Measurements from ENCODE around the gene ABCA1.
A peak's percentile ranks its signal among the peaks of the same experiment; 100 is the strongest.
"Not testable (repeated sequence)": the region's sequence is repeated elsewhere in the genome, so short reads cannot be mapped to it uniquely, and the experiment has no call there.

ABCA1 gene

DNA sequence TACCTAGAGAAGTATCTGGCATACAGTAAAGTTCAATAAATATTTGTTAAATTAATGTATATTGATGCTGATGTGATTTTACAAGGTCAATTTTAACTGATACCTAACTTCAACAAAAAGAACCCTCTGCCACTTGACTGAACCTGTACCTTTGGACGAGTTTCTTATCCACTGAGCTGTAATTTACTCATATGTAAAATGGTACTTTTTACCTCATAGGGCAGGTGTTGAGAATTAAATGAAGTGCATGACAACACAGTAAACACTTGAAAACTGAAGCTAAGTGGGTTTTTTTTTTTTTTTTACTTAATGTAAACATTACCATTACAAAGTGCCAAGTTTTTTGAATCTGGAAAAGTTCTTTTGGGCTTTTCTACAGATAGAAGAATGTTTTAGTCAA lies 148.6 kb downstream of the ABCA1 start:
- Histone ChIP-seq H3K27ac (no peak overlapping the region), H3K4me3 (no peak overlapping the region)

DNA sequence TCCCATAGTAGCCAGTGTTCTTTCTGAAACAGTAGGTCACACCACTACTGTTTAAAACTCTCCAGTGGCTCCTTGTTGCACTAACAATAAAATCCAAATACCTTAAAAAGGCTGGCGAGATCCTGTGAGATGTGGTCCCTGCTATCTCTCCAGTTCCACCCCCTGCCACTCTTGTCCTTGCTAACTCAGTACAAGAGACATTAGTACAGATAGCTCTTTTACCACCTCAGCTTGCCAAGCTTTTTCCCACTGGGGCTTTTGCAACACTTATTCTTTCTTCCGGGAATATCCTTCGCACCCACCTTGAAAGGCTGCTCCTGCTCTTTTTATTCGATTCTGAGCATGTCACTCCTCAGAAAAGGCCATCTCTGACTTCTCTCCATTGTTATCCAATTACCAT lies 149.2 kb downstream of the ABCA1 start:
- H3K27ac ChIP-seq = no peak overlapping the region
- no peak overlapping the region for H3K4me3 ChIP-seq

DNA sequence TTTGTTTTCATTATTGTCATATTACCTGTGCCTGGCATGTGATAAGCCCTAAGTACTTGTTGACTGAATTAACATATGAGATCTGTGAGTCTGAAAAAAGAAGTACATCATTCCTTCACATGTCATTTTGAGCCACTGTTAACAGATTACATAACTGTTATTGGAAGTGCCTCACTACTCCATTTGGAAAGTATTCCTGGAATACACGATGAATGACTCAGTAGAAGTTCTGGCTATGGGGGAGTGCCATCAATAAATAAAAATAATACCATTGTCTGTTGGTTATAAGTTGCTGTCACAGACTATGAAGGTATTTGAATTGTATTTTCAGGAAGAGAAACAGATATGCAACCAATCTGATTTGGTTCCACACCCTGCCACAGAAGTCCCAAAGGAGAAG lies 151.2 kb downstream of the ABCA1 start:
- Histone ChIP-seq H3K27ac (peak overlapping the region in 4 of 21 experiments; percentile 1 to 66 (median 29)), H3K4me3 (no peak overlapping the region)

DNA sequence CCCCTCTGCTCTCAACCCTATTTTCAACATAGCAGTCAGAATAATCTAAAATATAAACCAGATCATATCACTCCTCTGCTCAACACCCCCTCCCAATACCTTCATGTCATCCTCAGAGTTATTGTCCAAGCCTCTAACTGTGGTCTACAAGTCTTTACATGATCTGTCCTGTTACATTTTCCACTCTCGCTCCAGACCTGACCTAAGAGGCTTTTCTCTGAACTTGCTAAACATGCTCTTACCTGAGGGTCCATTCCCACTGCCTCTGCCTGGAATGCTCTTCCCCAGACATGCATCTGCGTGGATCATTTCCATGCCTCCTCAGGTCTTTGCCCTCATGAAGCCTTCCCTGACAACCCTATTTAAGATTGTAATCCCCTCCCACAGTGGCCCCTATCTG lies 152.0 kb downstream of the ABCA1 start:
- peak overlapping the region in 8 of 21 experiments; percentile 1 to 20 (median 9) for H3K27ac ChIP-seq
- H3K4me3 ChIP-seq = no peak overlapping the region

DNA sequence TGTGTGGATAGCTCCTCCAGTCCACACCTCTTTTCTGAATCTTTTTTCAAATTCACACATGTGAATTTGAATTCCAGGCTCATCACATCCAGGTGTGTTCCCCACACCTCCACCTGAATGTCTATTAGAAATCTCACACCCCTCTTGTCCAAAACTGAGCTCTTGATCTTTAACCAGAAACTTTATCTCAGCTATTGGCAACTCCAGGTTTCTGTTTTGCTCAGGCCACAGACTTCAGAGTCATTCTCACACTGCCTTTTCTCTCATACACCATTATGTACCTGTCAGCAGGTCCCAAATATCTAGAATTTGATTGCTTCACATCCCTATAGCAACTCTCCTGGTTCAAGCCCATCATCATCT lies 152.4 kb downstream of the ABCA1 start:
- peak overlapping the region in 5 of 21 experiments; percentile 6 to 22 (median 18) for H3K27ac ChIP-seq

DNA sequence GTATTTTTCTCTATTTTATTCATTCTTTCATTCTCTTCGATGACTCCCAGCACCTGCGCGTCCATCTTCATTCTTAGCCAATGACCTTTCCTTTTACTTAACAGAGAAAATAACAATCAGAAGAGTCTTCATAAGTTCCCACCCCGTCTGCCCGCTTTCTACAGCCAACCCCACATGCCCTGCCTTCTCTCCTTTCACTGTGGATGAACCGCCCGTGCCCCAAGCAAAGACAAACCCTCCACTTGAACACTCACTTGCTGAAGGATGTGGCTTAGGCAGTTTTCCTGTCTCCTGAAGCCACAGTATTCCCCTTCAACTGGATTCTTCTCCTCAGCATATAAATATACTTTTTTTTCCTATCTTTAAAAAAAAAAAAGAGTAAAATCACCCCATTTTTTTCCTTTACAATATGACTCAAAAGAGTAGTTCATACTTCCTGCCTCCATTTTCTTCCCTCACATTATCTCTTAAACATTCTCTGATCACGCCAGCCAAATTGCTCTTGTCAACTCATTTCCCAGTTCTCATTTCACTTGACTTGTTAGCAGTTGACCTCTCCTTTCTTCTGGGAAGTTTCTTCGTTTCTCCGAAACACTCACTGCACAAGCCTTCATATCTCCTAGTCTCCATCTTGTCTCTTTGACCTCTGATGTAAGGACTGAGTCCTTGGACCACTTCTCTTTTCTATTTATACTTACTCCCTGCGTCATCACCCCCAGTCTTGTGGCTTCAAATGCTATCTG lies 153.0 kb downstream of the ABCA1 start:
- H3K27ac ChIP-seq = peak overlapping the region in 8 of 21 experiments; percentile 7 to 50 (median 22)
- H3K4me3 ChIP-seq = no peak overlapping the region

More for the DNA sequence above, 152.4 kb downstream of the ABCA1 start:
- no peak overlapping the region for H3K4me3 ChIP-seq

DNA sequence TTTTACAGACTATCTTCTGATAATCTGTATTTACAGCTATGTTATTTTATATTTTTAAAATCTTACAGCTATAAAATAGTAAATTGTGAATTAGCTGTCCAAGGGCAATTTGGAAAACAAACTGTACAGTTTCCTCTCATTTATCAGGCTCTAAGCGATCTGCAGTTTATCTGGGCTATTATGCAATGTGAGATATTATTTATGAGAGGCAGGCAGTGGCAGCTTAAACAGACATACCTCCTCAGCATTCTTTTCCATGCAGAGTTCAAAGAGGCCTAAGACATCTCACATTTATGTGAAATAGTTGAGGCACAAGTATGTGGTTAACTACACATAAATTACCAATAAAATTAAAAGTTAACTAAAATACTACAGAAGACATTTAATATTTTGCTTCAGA lies 153.8 kb downstream of the ABCA1 start:
- H3K27ac ChIP-seq = peak overlapping the region in 1 of 21 experiments; percentile 11
- H3K4me3 ChIP-seq = no peak overlapping the region

DNA sequence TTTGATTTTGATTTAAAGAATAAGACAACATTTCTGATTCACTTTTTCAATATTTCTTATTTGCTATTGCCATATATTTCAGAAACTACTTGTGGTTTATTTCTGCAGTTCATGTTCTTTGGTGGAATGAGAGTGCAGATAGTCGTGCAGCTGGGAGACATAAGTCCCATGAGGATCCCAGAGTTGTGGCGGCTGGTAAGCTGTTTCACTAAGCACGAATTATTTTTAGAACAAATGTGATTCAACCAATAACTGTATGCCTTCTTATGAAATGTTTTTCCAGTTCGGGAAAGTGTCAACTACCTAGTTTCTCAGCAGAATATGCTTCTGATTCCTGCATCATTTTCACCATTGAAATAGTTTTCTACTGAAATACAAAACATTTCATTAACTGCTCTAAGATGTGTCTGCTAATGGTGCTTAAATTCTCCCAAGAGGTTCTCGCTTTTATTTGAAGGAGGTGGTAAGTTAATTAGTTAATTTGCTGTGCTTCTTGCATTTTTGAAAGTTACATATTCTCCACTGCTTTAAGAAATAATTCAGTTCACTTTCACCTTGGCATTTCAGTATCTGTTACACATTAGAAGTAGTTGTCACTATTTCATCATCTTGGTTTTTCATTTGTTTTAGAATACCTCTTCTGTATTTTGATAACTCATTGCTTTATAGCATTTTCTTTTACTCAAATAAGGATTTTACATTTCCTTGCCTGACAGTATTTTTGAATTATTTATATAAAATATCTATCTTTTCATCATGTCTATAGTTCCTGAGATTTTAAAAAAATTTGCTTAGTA lies 155.0 kb downstream of the ABCA1 start:
- Histone ChIP-seq H3K27ac (peak overlapping the region in 3 of 21 experiments; percentile 6 to 53 (median 11)), H3K4me3 (no peak overlapping the region)

DNA sequence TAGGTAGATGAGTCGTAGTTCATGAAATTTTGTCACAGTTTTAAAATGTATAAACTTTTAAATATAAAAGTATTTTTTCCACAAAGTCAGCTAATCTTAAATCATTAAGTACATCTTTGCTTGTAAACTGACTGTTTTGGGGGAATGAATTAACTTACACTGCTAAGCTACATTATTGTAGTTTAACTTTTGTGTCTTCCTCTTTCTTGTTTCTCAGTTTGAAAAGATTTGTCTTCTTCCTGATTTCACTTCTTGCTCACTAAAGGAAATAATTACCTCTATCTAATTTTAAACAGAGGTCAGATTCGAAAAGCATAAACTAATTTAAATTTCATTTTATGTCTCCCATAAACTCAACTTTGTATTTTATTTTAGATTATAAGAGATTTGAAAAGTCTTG lies 158.3 kb downstream of the ABCA1 start:
- no peak overlapping the region for H3K4me3 ChIP-seq
- H3K27ac ChIP-seq = peak overlapping the region in 1 of 21 experiments; percentile 39

DNA sequence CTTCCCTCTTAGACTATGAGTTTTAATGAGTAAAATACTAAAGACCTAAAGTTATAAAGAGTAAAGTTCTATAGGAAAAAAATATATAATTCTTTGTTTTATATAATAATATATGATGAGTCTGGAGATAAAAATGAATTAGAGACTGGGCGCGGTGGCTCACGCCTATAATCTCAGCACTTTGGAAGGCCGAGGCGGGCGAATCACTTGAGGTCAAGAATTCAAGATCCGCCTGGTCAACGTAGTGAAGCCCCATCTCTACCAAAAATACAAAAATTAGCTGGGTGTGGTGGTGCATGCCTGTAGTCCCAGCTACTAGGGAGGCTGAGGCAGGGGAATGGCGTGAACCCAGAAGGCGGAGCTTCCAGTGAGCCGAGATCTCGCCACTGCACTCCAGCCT lies 158.9 kb downstream of the ABCA1 start:
- not testable (repeated sequence) for H3K4me3 ChIP-seq, H3K27ac ChIP-seq

DNA sequence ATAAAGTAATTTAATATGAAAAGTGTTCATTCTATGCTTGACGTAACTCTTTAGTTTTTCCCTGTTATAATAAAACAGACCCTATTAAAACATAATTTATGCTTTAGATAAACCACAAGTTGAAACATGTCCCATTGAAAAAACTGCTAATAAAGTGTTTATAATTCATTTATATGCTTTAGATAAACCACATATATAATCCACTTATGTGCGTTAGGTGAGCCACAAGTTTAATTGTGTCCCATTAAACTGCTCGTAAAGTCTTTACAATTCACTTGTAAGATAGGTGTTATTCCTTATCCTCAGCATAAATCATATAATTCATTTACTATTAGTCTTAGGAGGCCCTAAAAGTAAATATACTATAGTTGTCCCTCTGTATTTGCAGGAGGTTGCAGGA lies 160.4 kb downstream of the ABCA1 start:
- H3K4me3 ChIP-seq = no peak overlapping the region
- no peak overlapping the region for H3K27ac ChIP-seq

DNA sequence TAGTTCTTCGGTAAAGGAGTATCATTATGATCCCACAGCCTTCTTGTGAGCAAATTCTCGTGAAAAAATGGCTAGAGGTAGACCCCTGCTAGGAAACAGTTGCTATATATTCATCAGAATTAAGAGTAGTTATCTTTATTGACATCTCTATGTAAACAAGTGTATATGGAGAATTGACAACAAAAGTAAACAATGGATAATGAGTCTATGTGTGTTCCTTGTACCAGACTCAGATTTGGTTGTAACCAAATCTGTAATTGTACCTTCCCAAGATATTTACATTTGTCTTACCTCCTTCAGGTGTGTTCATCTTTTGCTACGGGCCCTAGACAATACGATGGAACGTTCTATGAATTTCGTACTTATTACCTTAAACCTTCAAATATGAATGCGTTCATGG lies 161.9 kb downstream of the ABCA1 start:
- Histone ChIP-seq H3K27ac (no peak overlapping the region), H3K4me3 (no peak overlapping the region)

DNA sequence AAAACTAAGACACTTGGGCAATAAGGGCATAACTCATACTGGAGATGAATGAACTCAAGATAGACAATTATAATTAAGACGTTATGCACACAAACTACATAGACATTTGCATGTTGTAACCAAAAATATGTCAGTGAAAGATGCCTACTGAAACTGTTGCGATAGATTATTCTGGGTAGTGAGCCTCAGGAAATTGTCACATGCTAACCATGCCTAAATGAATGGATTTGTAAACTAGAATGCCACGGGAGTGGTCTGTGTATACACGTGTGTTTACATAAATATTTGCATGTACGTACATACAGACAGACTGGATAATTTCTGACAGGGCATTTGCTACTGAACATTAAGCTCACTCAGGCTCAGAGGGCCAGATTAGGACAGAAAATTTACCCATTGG lies 162.8 kb downstream of the ABCA1 start:
- no peak overlapping the region for H3K4me3 ChIP-seq

DNA sequence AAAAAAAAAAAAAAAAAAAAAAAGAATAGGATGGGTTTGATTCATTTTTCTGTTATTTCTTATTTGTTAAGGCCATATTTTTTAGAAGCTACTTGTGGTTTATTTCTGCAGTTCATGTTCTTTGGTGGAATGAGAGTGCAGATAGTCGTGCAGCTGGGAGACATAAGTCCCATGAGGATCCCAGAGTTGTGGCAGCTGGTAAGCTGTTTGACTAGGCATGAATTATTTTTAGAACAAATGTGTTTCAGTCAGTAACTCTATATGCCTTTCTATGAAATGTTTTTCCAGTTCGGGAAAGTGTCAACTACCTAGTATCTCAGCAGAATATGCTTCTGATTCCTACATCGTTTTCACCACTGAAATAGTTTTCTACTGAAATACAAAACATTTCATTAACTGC lies 169.0 kb downstream of the ABCA1 start:
- Histone ChIP-seq H3K27ac (no peak overlapping the region), H3K4me3 (no peak overlapping the region)

More for the DNA sequence above, 162.8 kb downstream of the ABCA1 start:
- H3K27ac ChIP-seq = no peak overlapping the region

DNA sequence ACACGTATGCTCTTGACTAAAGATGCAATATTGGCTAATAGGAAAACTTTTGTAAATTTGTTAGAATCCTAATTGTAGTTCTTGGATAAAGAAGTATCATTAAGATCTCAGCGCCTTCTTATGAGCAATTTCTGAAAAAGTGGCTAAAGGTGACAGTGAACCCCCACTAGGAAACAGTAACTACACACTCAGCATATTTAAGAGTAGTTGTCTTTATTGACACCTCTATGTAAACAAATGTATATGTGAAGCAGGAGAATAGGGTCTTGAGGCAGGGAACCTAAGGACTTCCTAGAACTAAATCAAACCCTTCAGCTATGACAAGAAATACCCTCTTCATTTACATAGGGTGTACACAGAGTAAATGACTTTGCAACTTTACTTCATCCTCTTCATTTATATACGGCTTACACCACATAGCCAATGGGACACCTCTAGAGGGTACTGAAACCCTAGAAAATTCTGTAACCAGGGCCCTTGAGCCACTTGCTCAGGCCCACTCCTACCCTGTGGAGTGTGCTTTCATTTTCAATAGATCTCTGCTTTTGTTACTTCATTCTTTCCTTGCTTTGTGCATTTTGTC lies 177.7 kb downstream of the ABCA1 start:
- H3K27ac ChIP-seq = no peak overlapping the region
- H3K4me3 ChIP-seq = no peak overlapping the region

DNA sequence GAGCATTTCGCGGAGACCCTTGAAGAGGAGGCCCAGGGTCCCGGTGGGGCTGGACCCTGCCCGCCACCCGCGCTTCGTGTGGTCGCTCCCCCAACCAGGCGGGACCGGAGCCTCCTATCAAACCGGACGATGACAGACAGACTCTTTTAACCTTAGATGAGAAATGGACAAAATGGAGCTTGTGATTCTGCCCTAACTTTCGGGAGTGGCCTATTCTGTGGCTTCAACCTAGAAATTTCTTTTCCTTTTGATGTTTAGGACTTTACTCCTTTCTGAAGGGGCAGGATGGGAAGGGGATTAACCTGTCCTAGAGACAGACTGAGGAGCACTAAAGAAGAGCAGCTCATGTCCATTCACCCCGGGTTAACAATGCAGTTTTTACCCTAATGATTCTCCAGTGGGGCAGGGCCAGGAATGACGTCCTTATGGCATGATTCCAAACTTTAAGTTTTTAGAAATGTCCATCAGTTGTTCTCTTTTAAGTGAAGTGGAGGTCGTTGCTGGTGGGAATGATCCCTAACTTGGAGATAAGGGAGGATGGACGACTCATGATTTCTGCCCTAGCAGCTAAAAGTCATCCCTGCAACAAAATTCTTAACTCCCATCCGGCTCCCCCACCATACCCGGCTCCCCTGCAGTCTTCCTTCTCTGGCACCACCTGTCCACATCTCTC lies 179.5 kb downstream of the ABCA1 start:
- H3K4me3 ChIP-seq = peak overlapping the region; percentile 51 to 82 (median 73)
- H3K27ac ChIP-seq = peak overlapping the region; percentile 80 to 96 (median 92)

DNA sequence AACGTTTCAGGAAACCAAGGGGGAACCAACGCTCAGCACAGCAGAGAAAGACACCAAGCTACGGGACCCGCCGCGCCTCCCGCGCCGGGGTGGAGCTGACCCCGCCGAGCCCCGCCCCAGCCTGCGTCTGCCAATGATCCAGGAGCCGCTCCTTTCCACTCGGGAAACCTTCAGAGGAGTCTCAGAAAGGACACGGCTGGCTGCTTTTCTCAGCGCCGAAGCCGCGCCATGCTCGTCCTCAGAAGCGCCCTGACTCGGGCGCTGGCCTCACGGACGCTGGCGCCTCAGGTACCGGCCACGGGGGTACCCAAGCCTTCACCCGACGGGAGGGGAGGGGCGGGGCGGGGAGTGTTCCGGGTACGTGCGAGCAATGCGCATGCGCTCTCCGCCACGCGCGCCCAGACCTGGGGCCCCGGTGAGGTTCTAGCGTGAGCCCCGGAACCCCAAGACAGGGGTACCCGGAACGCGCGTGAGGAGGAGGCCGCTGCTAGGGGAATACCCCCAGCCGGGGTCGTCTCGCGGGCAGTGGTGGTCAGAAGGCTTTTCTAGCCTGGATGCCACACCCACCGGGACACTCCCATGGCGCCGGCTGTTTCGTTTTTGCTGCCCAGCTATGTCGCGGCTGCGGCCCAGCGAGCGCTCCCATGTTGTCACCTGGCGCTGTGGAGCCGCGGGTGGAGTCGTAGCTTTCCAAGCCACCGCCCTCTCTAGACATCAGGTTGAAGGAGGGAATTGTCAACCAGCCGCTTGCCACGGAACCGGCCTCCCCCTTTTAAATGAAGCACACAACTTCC lies 180.2 kb downstream of the ABCA1 start, which contains the start of gene NIPSNAP3A:
Gene NIPSNAP3A (plus strand): TSS at position 119 of the 794 bp plus-strand sequence. CDS start 110 bp downstream, at position 229.
- Histone ChIP-seq H3K4me3 (peak within 1 kb of the TSS; percentile 51 to 82 (median 73)), H3K27ac (peak within 1 kb of the TSS; percentile 80 to 96 (median 92))

DNA sequence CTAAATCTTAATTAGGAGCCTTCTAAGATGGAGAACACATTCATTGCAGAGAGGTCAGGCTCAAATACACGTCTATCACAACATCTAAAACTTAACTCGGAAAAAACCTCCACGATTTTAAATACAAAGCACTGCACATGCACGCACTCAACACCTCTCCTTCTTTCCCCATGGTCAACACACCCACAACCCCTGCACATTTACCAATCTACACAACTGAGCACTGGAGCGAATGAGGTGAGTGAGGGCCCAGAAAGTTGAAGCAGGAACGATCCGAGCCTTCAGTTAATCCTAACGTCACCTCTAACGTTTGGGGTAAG lies 180.8 kb downstream of the ABCA1 start:
- Histone ChIP-seq H3K4me3 (peak overlapping the region; percentile 51 to 82 (median 73)), H3K27ac (peak overlapping the region in 20 of 21 experiments; percentile 80 to 96 (median 92))

DNA sequence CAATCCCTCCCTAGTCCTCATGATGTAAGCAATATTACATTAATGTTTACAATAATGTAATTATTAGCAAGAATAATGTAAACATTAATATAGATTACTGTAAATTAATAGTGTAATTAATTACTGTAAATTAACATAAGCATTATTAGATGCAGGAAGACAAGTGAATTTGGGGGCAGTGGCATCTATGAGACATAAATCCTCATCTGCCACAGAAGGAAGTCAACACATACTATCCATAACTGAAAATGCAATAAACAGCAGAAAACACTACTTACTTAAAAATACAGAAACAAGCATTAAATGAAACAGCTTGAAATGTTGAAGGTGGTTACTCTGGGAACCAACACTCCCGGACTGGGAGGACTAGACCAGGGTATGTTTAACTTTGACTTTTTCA lies 181.2 kb downstream of the ABCA1 start:
- H3K27ac ChIP-seq = peak overlapping the region in 18 of 21 experiments; percentile 80 to 96 (median 92)
- peak overlapping the region; percentile 51 to 82 (median 73) for H3K4me3 ChIP-seq

Measured in skin epidermis (tissue), 12 donors.